ENCODE data around the gene BRINP2.

DNA sequence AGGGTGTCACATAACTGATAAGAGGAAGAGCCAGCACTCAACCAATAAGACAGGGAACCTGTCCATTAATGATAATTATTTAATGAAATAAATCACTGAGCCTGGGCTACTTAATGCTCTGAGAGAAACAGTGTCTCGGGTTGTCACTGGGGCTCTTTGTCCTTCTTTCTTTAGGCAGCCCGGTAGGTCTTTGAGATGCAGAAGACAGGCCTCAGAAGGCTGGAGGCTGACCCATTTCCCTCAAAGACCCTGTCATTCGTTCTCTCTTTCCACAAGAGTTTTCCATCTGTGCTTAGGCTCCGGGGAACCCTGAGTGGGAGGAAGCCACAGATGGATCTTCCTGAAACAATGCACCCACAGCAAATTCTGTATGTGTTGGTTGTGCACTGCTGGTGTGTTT is 68.2 kb downstream of the BRINP2 start:
- TF ChIP-seq, protein P1, sequence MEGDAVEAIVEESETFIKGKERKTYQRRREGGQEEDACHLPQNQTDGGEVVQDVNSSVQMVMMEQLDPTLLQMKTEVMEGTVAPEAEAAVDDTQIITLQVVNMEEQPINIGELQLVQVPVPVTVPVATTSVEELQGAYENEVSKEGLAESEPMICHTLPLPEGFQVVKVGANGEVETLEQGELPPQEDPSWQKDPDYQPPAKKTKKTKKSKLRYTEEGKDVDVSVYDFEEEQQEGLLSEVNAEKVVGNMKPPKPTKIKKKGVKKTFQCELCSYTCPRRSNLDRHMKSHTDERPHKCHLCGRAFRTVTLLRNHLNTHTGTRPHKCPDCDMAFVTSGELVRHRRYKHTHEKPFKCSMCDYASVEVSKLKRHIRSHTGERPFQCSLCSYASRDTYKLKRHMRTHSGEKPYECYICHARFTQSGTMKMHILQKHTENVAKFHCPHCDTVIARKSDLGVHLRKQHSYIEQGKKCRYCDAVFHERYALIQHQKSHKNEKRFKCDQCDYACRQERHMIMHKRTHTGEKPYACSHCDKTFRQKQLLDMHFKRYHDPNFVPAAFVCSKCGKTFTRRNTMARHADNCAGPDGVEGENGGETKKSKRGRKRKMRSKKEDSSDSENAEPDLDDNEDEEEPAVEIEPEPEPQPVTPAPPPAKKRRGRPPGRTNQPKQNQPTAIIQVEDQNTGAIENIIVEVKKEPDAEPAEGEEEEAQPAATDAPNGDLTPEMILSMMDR (IDR thresholded peaks at IDR 0.05) = no peak
- TF ChIP-seq POLR2A (IDR thresholded peaks at IDR 0.05) = no peak

All from heart left ventricle (tissue), 13 donors.